HL-60 (cell line): ENCODE results near the gene CIC.

Source experiments
- DNase-seq, 2 experiments: peaks; one replicate each; pipeline ENCODE4 v3.0.0-alpha.2; 2010 to 2020; ENCODE audit warnings: low read depth in 1 of 2, low spot score in 1 of 2
- H3K27ac ChIP-seq: fragments of 250-450 bp; sonication (Bioruptor Pico); replicated peaks from 2 replicates; pipeline ENCODE4 v1.5.1; 2020; ENCODE audit warnings: mild to moderate bottlenecking, moderate library complexity
- H3K27me3 ChIP-seq: fragments of 250-450 bp; sonication (Bioruptor Pico); 2 replicates; pipeline ENCODE4 v1.5.1; 2021; ENCODE audit warnings: mild to moderate bottlenecking, moderate library complexity; ENCODE audit not compliant: insufficient read depth, poor library complexity, severe bottlenecking
- H3K4me3 ChIP-seq: replicated peaks from 2 replicates; pipeline ENCODE4 v1.5.1; 2011; ENCODE audit warnings: mild to moderate bottlenecking, control low read depth, low read length; ENCODE audit not compliant: insufficient read depth
- GABPA ChIP-seq: IDR thresholded peaks from 2 replicates; pipeline ENCODE4 v1.6.1; 2012; ENCODE audit warnings: low read depth
- POLR2AphosphoS5 ChIP-seq: IDR thresholded peaks from 2 replicates; pipeline ENCODE4 v1.6.1; 2012; ENCODE audit warnings: low read depth
- REST ChIP-seq: IDR thresholded peaks from 2 replicates; pipeline ENCODE4 v1.6.1; 2012; ENCODE audit warnings: low read depth; ENCODE audit not compliant: insufficient replicate concordance
- SPI1 ChIP-seq: IDR thresholded peaks from 2 replicates; pipeline ENCODE4 v1.6.1; 2012; ENCODE audit warnings: low read depth, mild to moderate bottlenecking, borderline replicate concordance
- TF ChIP-seq, protein P1 (sequence below): IDR thresholded peaks from one replicate; pipeline ENCODE4 v1.5.1; 2011; ENCODE audit warnings: low read length, control low read depth, inconsistent platforms; ENCODE audit not compliant: insufficient read depth

CIC gene

DNA sequence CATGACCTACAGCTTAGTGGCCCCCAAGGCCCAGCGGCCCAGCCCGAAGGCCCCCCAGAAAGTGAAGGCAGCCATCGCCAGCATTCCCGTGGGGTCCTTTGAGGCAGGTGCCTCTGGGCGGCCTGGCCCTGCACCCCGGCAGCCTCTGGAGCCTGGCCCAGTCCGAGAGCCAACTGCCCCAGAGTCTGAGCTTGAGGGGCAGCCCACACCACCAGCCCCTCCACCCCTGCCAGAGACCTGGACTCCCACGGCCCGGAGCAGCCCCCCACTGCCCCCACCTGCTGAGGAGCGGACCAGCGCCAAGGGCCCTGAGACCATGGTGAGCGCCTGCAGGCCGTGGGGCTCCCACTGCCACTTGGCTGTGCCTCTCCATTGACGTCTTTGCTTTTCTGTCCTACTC lies 23.9 kb downstream of the CIC start:
- TF ChIP-seq REST (no peak), GABPA (no peak), POLR2AphosphoS5 (no peak), SPI1 (no peak)
- TF ChIP-seq, protein P1, sequence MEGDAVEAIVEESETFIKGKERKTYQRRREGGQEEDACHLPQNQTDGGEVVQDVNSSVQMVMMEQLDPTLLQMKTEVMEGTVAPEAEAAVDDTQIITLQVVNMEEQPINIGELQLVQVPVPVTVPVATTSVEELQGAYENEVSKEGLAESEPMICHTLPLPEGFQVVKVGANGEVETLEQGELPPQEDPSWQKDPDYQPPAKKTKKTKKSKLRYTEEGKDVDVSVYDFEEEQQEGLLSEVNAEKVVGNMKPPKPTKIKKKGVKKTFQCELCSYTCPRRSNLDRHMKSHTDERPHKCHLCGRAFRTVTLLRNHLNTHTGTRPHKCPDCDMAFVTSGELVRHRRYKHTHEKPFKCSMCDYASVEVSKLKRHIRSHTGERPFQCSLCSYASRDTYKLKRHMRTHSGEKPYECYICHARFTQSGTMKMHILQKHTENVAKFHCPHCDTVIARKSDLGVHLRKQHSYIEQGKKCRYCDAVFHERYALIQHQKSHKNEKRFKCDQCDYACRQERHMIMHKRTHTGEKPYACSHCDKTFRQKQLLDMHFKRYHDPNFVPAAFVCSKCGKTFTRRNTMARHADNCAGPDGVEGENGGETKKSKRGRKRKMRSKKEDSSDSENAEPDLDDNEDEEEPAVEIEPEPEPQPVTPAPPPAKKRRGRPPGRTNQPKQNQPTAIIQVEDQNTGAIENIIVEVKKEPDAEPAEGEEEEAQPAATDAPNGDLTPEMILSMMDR = no peak
- Histone ChIP-seq H3K4me3 (no peak overlapping the region), H3K27me3 (no peaks in the 10 kb centered on the region), H3K27ac (no peak overlapping the region)
- DNase-seq = no peak

DNA sequence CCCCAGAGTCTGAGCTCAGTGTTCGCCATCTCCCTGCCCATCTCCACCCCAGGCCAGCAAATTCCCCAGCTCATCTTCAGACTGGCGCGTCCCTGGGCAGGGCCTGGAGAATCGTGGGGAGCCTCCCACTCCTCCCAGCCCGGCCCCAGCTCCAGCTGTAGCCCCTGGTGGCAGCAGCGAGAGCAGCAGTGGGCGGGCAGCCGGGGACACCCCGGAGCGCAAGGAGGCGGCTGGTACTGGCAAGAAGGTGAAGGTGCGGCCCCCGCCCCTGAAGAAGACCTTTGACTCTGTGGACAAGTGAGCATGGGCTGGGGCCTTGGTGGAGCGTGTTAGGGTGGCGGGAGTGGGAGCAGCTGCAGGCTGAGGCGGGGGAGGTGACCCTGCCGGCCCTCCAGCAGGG lies 24.5 kb downstream of the CIC start:
- no peaks in the 10 kb centered on the region for H3K27me3 ChIP-seq
- no peak for DNase-seq
- no peak overlapping the region for H3K4me3 ChIP-seq
- no peak overlapping the region for H3K27ac ChIP-seq
- TF ChIP-seq, protein P1 = no peak
- no peak for TF ChIP-seq POLR2AphosphoS5
- TF ChIP-seq GABPA = no peak
- TF ChIP-seq REST = no peak
- no peak for TF ChIP-seq SPI1

- Histone ChIP-seq H3K4me3 (no peak overlapping the region), H3K27me3 (no peaks in the 10 kb centered on the region), H3K27ac (no peak overlapping the region)
- TF ChIP-seq, protein P1 = no peak
- TF ChIP-seq REST = no peak
- no peak for DNase-seq
These were observed 24.9 kb downstream of the CIC start for GRCh38 chr19:42293948-42294347.
